Small intestine (tissue), 7 donors: Measurements from ENCODE around the gene HAUS5. TPM values are rescaled to one million over a fixed set of nuclear protein-coding genes. Genes with fewer than 3 reads are reported as not detected.

Experiments used
- DNase-seq, 2 donors: peaks; one replicate each; pipeline versions ENCODE4 v3.0.0 to v3.0.0-alpha.2; 2013
- FAIRE-seq: peaks from 2 replicates; lab custom pipeline; 2012; peaks lifted over from hg19 to GRCh38; lab: Jason Lieb, UNC
- H3K27ac ChIP-seq, 3 donors: one replicate each; pipeline ENCODE4 v1.5.1; 2013; ENCODE audit warnings: low read length in 2 of 3, mild to moderate bottlenecking in 2 of 3, control low read depth in 1 of 3, inconsistent platforms in 1 of 3, low read depth in 1 of 3, moderate library complexity in 1 of 3
- H3K27me3 ChIP-seq, 3 donors: one replicate each; pipeline ENCODE4 v1.6.1; 2013; ENCODE audit warnings: low read length in 3 of 3, inconsistent platforms in 1 of 3; ENCODE audit not compliant: control insufficient read depth in 3 of 3, insufficient read depth in 3 of 3
- H3K36me3 ChIP-seq, 3 donors: one replicate each; pipeline ENCODE4 v1.6.1; 2013; ENCODE audit warnings: low read length in 3 of 3, inconsistent platforms in 1 of 3, low read depth in 1 of 3, mild to moderate bottlenecking in 1 of 3, moderate library complexity in 1 of 3; ENCODE audit not compliant: control insufficient read depth in 3 of 3, insufficient read depth in 2 of 3
- H3K4me1 ChIP-seq, 3 donors: one replicate each; pipeline ENCODE4 v1.6.1; 2013; ENCODE audit warnings: low read length in 2 of 3, inconsistent platforms in 1 of 3, low read depth in 1 of 3, mild to moderate bottlenecking in 1 of 3, moderate library complexity in 1 of 3; ENCODE audit not compliant: control insufficient read depth in 3 of 3, insufficient read depth in 2 of 3
- H3K4me3 ChIP-seq, 3 donors: one replicate each; pipeline ENCODE4 v1.5.1; 2013; ENCODE audit warnings: low read length in 3 of 3, control low read depth in 1 of 3, inconsistent platforms in 1 of 3, low read depth in 1 of 3, mild to moderate bottlenecking in 1 of 3, moderate library complexity in 1 of 3
- H3K9me3 ChIP-seq, 2 donors: one replicate each; pipeline ENCODE4 v1.6.1; 2013; ENCODE audit warnings: low read depth in 1 of 2, low read length in 1 of 2; ENCODE audit not compliant: control insufficient read depth in 2 of 2, insufficient read depth in 1 of 2
- WGBS, 3 donors: extraction: QIAGEN DNeasy Blood & Tissue Kit; methylation state at CpG; one replicate each; pipeline ENCODE4 v1.1.7; 2013; 5-methylcytosine and 5-hydroxymethylcytosine counted together
- polyA plus RNA-seq, 4 donors: library from polyadenylated mRNA; stranded (reverse) in 3 of 4; unstranded in 1 of 4; fragments of 200-250 nt in 3 of 4; fragments of 120-200 nt in 1 of 4; gene quantifications; one replicate each; pipeline versions ENCODE4 v1.2.1 to v1.2.3, GENCODE V29; 2013
- donor health status: healthy with polysubstance abuse.
- donor health status: control.
- donor health status: control.
- donor health status: Bipolar disorder and iron deficiency.
- donor health status: healthy.

HAUS5 gene
- polyA plus RNA-seq, 4 donors = 0.67 to 12.6 (median 5.5) TPM

- Histone ChIP-seq H3K27me3 (no peaks in the 10 kb centered on the region), H3K9me3 (no peaks in the 10 kb centered on the region), H3K27ac (peak overlapping the region; percentile 74 to 98 (median 97)), H3K36me3 (peaks cover 6 to 29% (median 7%) of the 10 kb centered on the region in 3 donors), H3K4me1 (no peaks in the 10 kb centered on the region), H3K4me3 (peak overlapping the region; percentile 70 to 86 (median 72))
- WGBS, 3 donors = 10 to 19% (median 18%) methylated on average over 9 of the region's 9 CpGs
- DNase-seq (no peak), FAIRE-seq (no peak)
Measured at GRCh38 chr19:35628264-35628564, 15.7 kb downstream of the HAUS5 start.

- DNase-seq (peak; percentile 99), FAIRE-seq (no peak)
- Histone ChIP-seq H3K36me3 (peaks cover 7 to 34% (median 9%) of the 10 kb centered on the region in 3 donors), H3K27ac (peak within 1 kb of the TSS; percentile 74 to 98 (median 97)), H3K4me3 (peak within 1 kb of the TSS; percentile 72 to 86 (median 82)), H3K4me1 (no peaks in the 10 kb centered on the region), H3K27me3 (no peaks in the 10 kb centered on the region), H3K9me3 (no peaks in the 10 kb centered on the region)
- 0 to 1% (median 0%) methylated on average over 56 of the region's 56 CpGs for WGBS, 3 donors
Measured at GRCh38 chr19:35628565-35629331, 16.2 kb downstream of the HAUS5 start, which contains the start of gene RBM42. Gene RBM42 (plus strand): TSS chr19:35629036. CDS start chr19:35629154, 118 bp downstream.

GRCh38 chr19:35629332-35629633 is 16.7 kb downstream of the HAUS5 start:
- FAIRE-seq = no peak
- no peak for DNase-seq
- Histone ChIP-seq H3K36me3 (peaks cover 13 to 39% (median 13%) of the 10 kb centered on the region in 3 donors), H3K27ac (peak overlapping the region; percentile 71 to 98 (median 75)), H3K27me3 (no peaks in the 10 kb centered on the region), H3K4me3 (peak overlapping the region; percentile 72 to 86 (median 82)), H3K9me3 (no peaks in the 10 kb centered on the region), H3K4me1 (no peaks in the 10 kb centered on the region)
- 2 to 5% (median 3%) methylated on average over 15 of the region's 15 CpGs for WGBS, 3 donors

- Histone ChIP-seq H3K4me1 (no peaks in the 10 kb centered on the region), H3K4me3 (no peak overlapping the region), H3K36me3 (peaks cover 19 to 80% (median 20%) of the 10 kb centered on the region in 3 donors), H3K27ac (no peak overlapping the region), H3K27me3 (no peaks in the 10 kb centered on the region), H3K9me3 (no peaks in the 10 kb centered on the region)
- FAIRE-seq (no peak), DNase-seq (no peak)
- WGBS, 3 donors = 93 to 96% (median 93%) methylated on average over 19 to 29 of the region's 29 CpGs
Measured at GRCh38 chr19:35633727-35634440, 21.3 kb downstream of the HAUS5 start.

GRCh38 chr19:35636651-35637050 is 24.1 kb downstream of the HAUS5 start:
- Histone ChIP-seq H3K4me1 (peaks cover 0 to 5% (median under 1%) of the 10 kb centered on the region in 3 donors), H3K36me3 (peaks cover 19 to 66% (median 20%) of the 10 kb centered on the region in 3 donors), H3K27ac (no peak overlapping the region), H3K27me3 (peaks cover 0 to under 1% (median 0%) of the 10 kb centered on the region in 3 donors), H3K9me3 (no peaks in the 10 kb centered on the region), H3K4me3 (no peak overlapping the region)
- FAIRE-seq (no peak), DNase-seq (no peak)
- WGBS, 3 donors = 63 to 97% (median 92%) methylated on average over 3 of the region's 3 CpGs

GRCh38 chr19:35637165-35637564 is 24.6 kb downstream of the HAUS5 start:
- DNase-seq (no peak), FAIRE-seq (no peak)
- Histone ChIP-seq H3K27me3 (peaks cover 0 to 5% (median 0%) of the 10 kb centered on the region in 3 donors), H3K9me3 (no peaks in the 10 kb centered on the region), H3K27ac (no peak overlapping the region), H3K4me1 (peaks cover 0 to 10% (median 5%) of the 10 kb centered on the region in 3 donors), H3K36me3 (peaks cover 19 to 61% (median 20%) of the 10 kb centered on the region in 3 donors), H3K4me3 (no peak overlapping the region)
- 91 to 96% (median 95%) methylated on average over 25 of the region's 25 CpGs for WGBS, 3 donors

GRCh38 chr19:35639321-35639639 is 26.7 kb downstream of the HAUS5 start:
- H3K36me3 ChIP-seq = peaks cover 7 to 40% (median 7%) of the 10 kb centered on the region in 3 donors
- H3K27ac ChIP-seq = no peak overlapping the region
- H3K4me3 ChIP-seq = no peak overlapping the region
- DNase-seq (no peak), FAIRE-seq (no peak)
- WGBS, 3 donors = 42 to 48% (median 44%) methylated on average over 6 of the region's 6 CpGs
- H3K9me3 ChIP-seq = no peaks in the 10 kb centered on the region
- H3K27me3 ChIP-seq = peaks cover 0 to 5% (median 0%) of the 10 kb centered on the region in 3 donors
- peaks cover 0 to 13% (median 13%) of the 10 kb centered on the region in 3 donors for H3K4me1 ChIP-seq

- H3K9me3 ChIP-seq = no peaks in the 10 kb centered on the region
- no peak overlapping the region for H3K4me3 ChIP-seq
- peaks cover 6 to 36% (median 6%) of the 10 kb centered on the region in 3 donors for H3K36me3 ChIP-seq
- H3K27ac ChIP-seq = no peak overlapping the region
- FAIRE-seq (no peak), DNase-seq (no peak)
- H3K27me3 ChIP-seq = peaks cover 0 to 5% (median 0%) of the 10 kb centered on the region in 3 donors
- 78 to 86% (median 85%) methylated on average over 8 of the region's 8 CpGs for WGBS, 3 donors
- H3K4me1 ChIP-seq = peaks cover 0 to 16% (median 13%) of the 10 kb centered on the region in 3 donors
Measured at GRCh38 chr19:35639863-35640262, 27.3 kb downstream of the HAUS5 start.
